K562 (cell line): ENCODE results near the gene TLCD1. TPM values are rescaled to one million over a fixed set of nuclear protein-coding genes. Genes with fewer than 3 reads are reported as not detected.
A peak's percentile ranks its signal among the peaks of the same experiment; 100 is the strongest.

Experiments
- ATF3 ChIP-seq, 2 experiments: fragments of 450-650 bp in 1 of 2; sonication (generic) in 1 of 2; formaldehyde crosslinking in 1 of 2; IDR thresholded peaks in 1 of 2; conservative IDR thresholded peaks in 1 of 2; 2 replicates each; pipeline versions ENCODE4 v1.6.1 to v1.8.1; 2016 to 2023; ENCODE audit warnings: mild to moderate bottlenecking in 2 of 2, moderate library complexity in 2 of 2, inconsistent platforms in 1 of 2, missing genetic modification reagents in 1 of 2
- BCL6 ChIP-seq: fragments of 250-450 bp; sonication (Bioruptor Pico); IDR thresholded peaks from 2 replicates; pipeline ENCODE4 v1.4.0; 2020
- E2F1 ChIP-seq: sonication (generic); formaldehyde crosslinking; IDR thresholded peaks from 2 replicates; pipeline ENCODE4 v1.8.1; 2023; ENCODE audit warnings: mild to moderate bottlenecking, missing genetic modification reagents, moderate library complexity
- E4F1 ChIP-seq: fragments of 250-450 bp; sonication (Bioruptor Pico); IDR thresholded peaks from 2 replicates; pipeline ENCODE4 v1.5.0; 2021; ENCODE audit warnings: mild to moderate bottlenecking, borderline replicate concordance
- HOMEZ ChIP-seq: fragments of 250-450 bp; sonication (Bioruptor Pico); IDR thresholded peaks from 2 replicates; pipeline ENCODE4 v1.4.0; 2020; ENCODE audit warnings: mild to moderate bottlenecking, moderate library complexity
- KAT7 ChIP-seq: sonication (generic); formaldehyde crosslinking; IDR thresholded peaks from 2 replicates; pipeline ENCODE4 v1.8.0; 2022; ENCODE audit warnings: missing genetic modification reagents, mild to moderate bottlenecking, borderline replicate concordance
- KLF1 ChIP-seq: fragments of 450-650 bp; IDR thresholded peaks from 2 replicates; pipeline ENCODE4 v1.6.1; 2016; ENCODE audit warnings: missing genetic modification characterization, missing compliant biosample characterization
- OTX1 ChIP-seq: fragments of 450-650 bp; formaldehyde crosslinking; IDR thresholded peaks from 2 replicates; pipeline ENCODE4 v1.4.0; 2022; ENCODE audit warnings: mild to moderate bottlenecking
- PYGO2 ChIP-seq: fragments of 450-650 bp; IDR thresholded peaks from 2 replicates; pipeline ENCODE4 v1.6.1; 2016; ENCODE audit warnings: mild to moderate bottlenecking, missing genetic modification characterization, moderate library complexity, missing compliant biosample characterization
- SMARCA4 ChIP-seq: fragments of 450-650 bp; IDR thresholded peaks from 2 replicates; pipeline ENCODE4 v1.6.1; 2016
- ZEB2 ChIP-seq: fragments of 450-650 bp; IDR thresholded peaks from 2 replicates; pipeline ENCODE4 v1.6.1; 2016
- ZNF277 ChIP-seq: fragments of 250-450 bp; sonication (Bioruptor Pico); IDR thresholded peaks from 2 replicates; pipeline ENCODE4 v1.8.0; 2022; ENCODE audit warnings: inconsistent platforms, mild to moderate bottlenecking, moderate library complexity, borderline replicate concordance
- ZNF518B ChIP-seq: fragments of 250-450 bp; sonication (Bioruptor Pico); IDR thresholded peaks from 2 replicates; pipeline ENCODE4 v1.5.0; 2021; ENCODE audit warnings: mild to moderate bottlenecking, moderate library complexity
- ZNF785 ChIP-seq: fragments of 250-450 bp; sonication (Bioruptor Pico); IDR thresholded peaks from 2 replicates; pipeline ENCODE4 v1.4.0; 2020; ENCODE audit warnings: mild to moderate bottlenecking
- polyA plus RNA-seq, 8 experiments: library from polyadenylated mRNA; depleted of rRNA in 4 of 8; stranded (reverse) in 5 of 8; unstranded in 3 of 8; fragments of >200 nt; fragmentation: Nextera tagmentation in 2 of 8; fragmentation: Illumina TruSeq in 1 of 8; extraction: Ambion mirVana in 2 of 8; extraction: Trizol in 1 of 8; gene quantifications; 2 replicates each; pipeline versions ENCODE4 v1.2.1 to v1.2.3, GENCODE V29; 2011 to 2014; ENCODE audit warnings: inconsistent platforms in 1 of 8, missing spikeins in 1 of 8
- total RNA-seq, 7 experiments: library from RNA; depleted of rRNA in 6 of 7; stranded (reverse); fragments of >200 nt in 6 of 7; fragmentation: Illumina TruSeq in 2 of 7; extraction: Trizol in 2 of 7; gene quantifications; 2 replicates each; pipeline versions ENCODE4 v1.2.1 to v1.2.3, GENCODE V29; 2011 to 2021; ENCODE audit warnings: low replicate concordance in 1 of 7

TLCD1 gene
- total and polyA plus RNA-seq, 9 of the 15 experiments (the other 6 are each of a cell fraction or from before 2014, with no cell fraction given) = 6.8 to 37.7 (median 21.7) TPM

- TF ChIP-seq ZNF277 (CRISPR knock-in tag) (no peak), BCL6 (CRISPR knock-in tag) (no peak), OTX1 (CRISPR knock-in tag) (no peak), ZNF785 (CRISPR knock-in tag) (no peak), E4F1 (CRISPR knock-in tag) (no peak), HOMEZ (CRISPR knock-in tag) (no peak), KAT7 (CRISPR knock-in tag) (no peak), E2F1 (CRISPR knock-in tag) (peak; percentile 27; the same call in 1 of the 2 replicates), KLF1 (tag) (no peak), ZNF518B (CRISPR knock-in tag) (no peak), ATF3 (IDR thresholded peaks at IDR 0.05) (no peak), ATF3 (CRISPR knock-in tag; conservative IDR thresholded peaks at IDR 0.05) (no peak), PYGO2 (tag) (no peak), ZEB2 (no peak), SMARCA4 (no peak)
Observed at GRCh38 chr17:28763137-28763799, 37.2 kb upstream of the TLCD1 start (continued).
